H9 (cell line): ENCODE measurements around the gene MAP1B. TPM values are rescaled to one million over a fixed set of nuclear protein-coding genes. Genes with fewer than 3 reads are reported as not detected.
A peak's percentile ranks its signal among the peaks of the same experiment; 100 is the strongest.

Experiments used
- DNase-seq: peaks from one replicate; pipeline ENCODE4 v3.0.0-alpha.2; 2017
- H2AFZ ChIP-seq: one replicate; pipeline ENCODE4 v1.6.1; 2013; ENCODE audit warnings: mild to moderate bottlenecking, low read length, control low read depth, moderate library complexity
- H2AK5ac ChIP-seq: 2 replicates; pipeline ENCODE4 v1.6.1; 2013; ENCODE audit warnings: low read length, control low read depth, mixed read lengths; ENCODE audit not compliant: insufficient read length
- H2BK120ac ChIP-seq: one replicate; pipeline ENCODE4 v1.6.1; 2013; ENCODE audit warnings: low read depth, mild to moderate bottlenecking, low read length, control low read depth, inconsistent platforms; ENCODE audit not compliant: poor library complexity, severe bottlenecking
- H2BK12ac ChIP-seq: 2 replicates; pipeline ENCODE4 v1.6.1; 2013; ENCODE audit warnings: low read length, control low read depth, mixed read lengths, low read depth; ENCODE audit not compliant: insufficient read length
- H2BK15ac ChIP-seq: 2 replicates; pipeline ENCODE4 v1.6.1; 2013; ENCODE audit warnings: low read depth, low read length, control low read depth
- H2BK20ac ChIP-seq: one replicate; pipeline ENCODE4 v1.6.1; 2013; ENCODE audit warnings: low read depth, mild to moderate bottlenecking, low read length, control low read depth, inconsistent platforms; ENCODE audit not compliant: poor library complexity, severe bottlenecking
- H2BK5ac ChIP-seq: 2 replicates; pipeline ENCODE4 v1.6.1; 2013; ENCODE audit warnings: low read length, control low read depth, mixed read lengths; ENCODE audit not compliant: insufficient read length
- H3K14ac ChIP-seq: 2 replicates; pipeline ENCODE4 v1.6.1; 2013; ENCODE audit warnings: low read length, control low read depth; ENCODE audit not compliant: insufficient read depth
- H3K18ac ChIP-seq: 2 replicates; pipeline ENCODE4 v1.6.1; 2013; ENCODE audit warnings: low read depth, mild to moderate bottlenecking, mixed read lengths, low read length, control low read depth; ENCODE audit not compliant: insufficient read length
- H3K23ac ChIP-seq: 2 replicates; pipeline ENCODE4 v1.6.1; 2013; ENCODE audit warnings: low read length, control low read depth, mixed read lengths, low read depth; ENCODE audit not compliant: insufficient read length
- H3K23me2 ChIP-seq: 2 replicates; pipeline ENCODE4 v1.6.1; 2013; ENCODE audit warnings: low read depth, mild to moderate bottlenecking, mixed read lengths, low read length, control low read depth; ENCODE audit not compliant: insufficient read length, poor library complexity, severe bottlenecking
- H3K27ac ChIP-seq: 2 replicates; pipeline ENCODE4 v1.5.1; 2013; ENCODE audit warnings: low read length, control low read depth, mixed read lengths, low read depth; ENCODE audit not compliant: insufficient read length
- H3K27me3 ChIP-seq: 2 replicates; pipeline ENCODE4 v1.6.1; 2013; ENCODE audit warnings: low read length, control low read depth, inconsistent platforms; ENCODE audit not compliant: insufficient read depth
- H3K4ac ChIP-seq: 2 replicates; pipeline ENCODE4 v1.6.1; 2013; ENCODE audit warnings: low read depth, mild to moderate bottlenecking, control low read depth, inconsistent platforms, low read length, moderate library complexity
- H3K4me1 ChIP-seq: 2 replicates; pipeline ENCODE4 v1.6.1; 2013; ENCODE audit warnings: low read length, control low read depth, inconsistent platforms; ENCODE audit not compliant: insufficient read depth
- H3K4me2 ChIP-seq: 2 replicates; pipeline ENCODE4 v1.6.1; 2013; ENCODE audit warnings: low read length, control low read depth, mixed read lengths; ENCODE audit not compliant: insufficient read length, insufficient read depth
- H3K56ac ChIP-seq: 2 replicates; pipeline ENCODE4 v1.6.1; 2013; ENCODE audit warnings: low read depth, mild to moderate bottlenecking, mixed read lengths, low read length, control low read depth; ENCODE audit not compliant: insufficient read length
- H3K79me1 ChIP-seq: 2 replicates; pipeline ENCODE4 v1.6.1; 2013; ENCODE audit warnings: low read depth, mild to moderate bottlenecking, moderate library complexity, low read length, control low read depth, inconsistent platforms; ENCODE audit not compliant: insufficient read depth, poor library complexity, severe bottlenecking
- H3K79me2 ChIP-seq: 2 replicates; pipeline ENCODE4 v1.6.1; 2013; ENCODE audit warnings: low read length, control low read depth, inconsistent platforms; ENCODE audit not compliant: insufficient read depth
- H3K9ac ChIP-seq: 2 replicates; pipeline ENCODE4 v1.6.1; 2013; ENCODE audit warnings: low read length, control low read depth, mixed read lengths; ENCODE audit not compliant: insufficient read length; ENCODE audit errors: extremely low read depth
- H3K9me3 ChIP-seq: one replicate; pipeline ENCODE4 v1.6.1; 2013; ENCODE audit warnings: low read depth, low read length, inconsistent platforms; ENCODE audit not compliant: control insufficient read depth
- H3T11ph ChIP-seq: one replicate; pipeline ENCODE4 v1.6.1; 2013; ENCODE audit warnings: mild to moderate bottlenecking, low read length, control low read depth, inconsistent platforms
- H4K20me1 ChIP-seq: one replicate; pipeline ENCODE4 v1.6.1; 2013; ENCODE audit not compliant: control insufficient read depth, insufficient read length, insufficient read depth
- H4K5ac ChIP-seq: 2 replicates; pipeline ENCODE4 v1.6.1; 2013; ENCODE audit warnings: low read depth, mild to moderate bottlenecking, mixed read lengths, low read length, control low read depth; ENCODE audit not compliant: insufficient read length
- H4K8ac ChIP-seq: replicated peaks from 2 replicates; pipeline ENCODE4 v1.6.1; 2013; ENCODE audit warnings: low read length, control low read depth, mixed read lengths, low read depth; ENCODE audit not compliant: insufficient read length
- H4K91ac ChIP-seq: 2 replicates; pipeline ENCODE4 v1.6.1; 2013; ENCODE audit warnings: low read depth, mild to moderate bottlenecking, moderate library complexity, mixed read lengths, low read length, control low read depth; ENCODE audit not compliant: insufficient read length
- H3K27ac Mint-ChIP-seq, 3 experiments: 2 replicates in 2 of 3; 3 replicates in 1 of 3; pipeline ENCODE4 v1.8.0; 2020 to 2021; ENCODE audit warnings: mixed read lengths in 3 of 3, mild to moderate bottlenecking in 1 of 3, moderate library complexity in 1 of 3
- H3K27me3 Mint-ChIP-seq: 2 replicates; pipeline ENCODE4 v1.8.0; 2021; ENCODE audit warnings: low read depth, mild to moderate bottlenecking, moderate library complexity, mixed read lengths
- H3K36me3 Mint-ChIP-seq, 3 experiments: 2 replicates in 2 of 3; 3 replicates in 1 of 3; pipeline ENCODE4 v1.8.0; 2020 to 2021; ENCODE audit warnings: low read depth in 3 of 3, mixed read lengths in 3 of 3; ENCODE audit not compliant: insufficient read depth in 1 of 3
- H3K4me1 Mint-ChIP-seq, 2 experiments: 2 replicates each; pipeline ENCODE4 v1.8.0; 2020; ENCODE audit warnings: mixed read lengths in 2 of 2
- H3K4me3 Mint-ChIP-seq, 2 experiments: 2 replicates in 1 of 2; 3 replicates in 1 of 2; pipeline ENCODE4 v1.8.0; 2020 to 2021; ENCODE audit warnings: mild to moderate bottlenecking in 2 of 2, mixed read lengths in 2 of 2, moderate library complexity in 1 of 2
- H3K9me3 Mint-ChIP-seq, 2 experiments: 2 replicates in 1 of 2; 3 replicates in 1 of 2; pipeline ENCODE4 v1.8.0; 2020; ENCODE audit warnings: mild to moderate bottlenecking in 2 of 2, mixed read lengths in 2 of 2, moderate library complexity in 1 of 2
- CTCF ChIP-seq: fragments of 200-600 bp; sonication (generic); conservative IDR thresholded peaks from 3 replicates; pipeline ENCODE4 v1.8.0; 2021; ENCODE audit warnings: antibody characterized with exemption, mild to moderate bottlenecking
- total RNA-seq: library from RNA; stranded (reverse); gene quantifications from 2 replicates; pipeline ENCODE4 v1.2.1, GENCODE V29; 2021

The MAP1B gene
- total RNA-seq, 1 experiment from 2014 or later, result 67.5 TPM

- peaks cover 46 to 54% of the 10 kb centered on the region in 2 experiments for H3K4me1 Mint-ChIP-seq
- no peak overlapping the region for H3K9ac ChIP-seq
- no peak overlapping the region for H3K27ac ChIP-seq
- H2BK120ac ChIP-seq, result no peak overlapping the region
- no peak overlapping the region for H3K14ac ChIP-seq
- no peak overlapping the region for H3K4me3 Mint-ChIP-seq
- H2BK5ac ChIP-seq, result no peak overlapping the region
- peaks cover 4 to 18% (median 7%) of the 10 kb centered on the region in 3 experiments; a peak in 6 of 7 replicates for H3K36me3 Mint-ChIP-seq
- no peak overlapping the region for H4K8ac ChIP-seq
- H4K20me1 ChIP-seq, result no peaks in the 10 kb centered on the region
- no peak overlapping the region for H2AFZ ChIP-seq
- no peaks in the 10 kb centered on the region; the same call in 1 of the 2 replicates for H3K79me2 ChIP-seq
- no peak overlapping the region for H3K4ac ChIP-seq
- H4K5ac ChIP-seq, result no peak overlapping the region
- DNase-seq, result no peak
- no peak overlapping the region for H2BK12ac ChIP-seq
- no peak overlapping the region for H2AK5ac ChIP-seq
- H3K27ac Mint-ChIP-seq, result peak overlapping the region in 2 of 3 experiments; percentile 49 to 88; a peak in 4 of 7 replicates
- no peak overlapping the region for H3K56ac ChIP-seq
- peaks cover 11% of the 10 kb centered on the region; the same call in 1 of the 2 replicates for H3K4me1 ChIP-seq
- no peak overlapping the region for H3T11ph ChIP-seq
- no peak overlapping the region for H4K91ac ChIP-seq
- no peak overlapping the region for H2BK20ac ChIP-seq
- no peak overlapping the region for H3K23ac ChIP-seq
- H3K9me3 Mint-ChIP-seq, result no peaks in the 10 kb centered on the region
- no peaks in the 10 kb centered on the region for H3K27me3 ChIP-seq
- H3K23me2 ChIP-seq, result no peaks in the 10 kb centered on the region
- no peaks in the 10 kb centered on the region for H3K9me3 ChIP-seq
- peaks cover 3% of the 10 kb centered on the region for H3K79me1 ChIP-seq
- H3K18ac ChIP-seq, result no peak overlapping the region
- H2BK15ac ChIP-seq, result no peak overlapping the region
- no peak for TF ChIP-seq CTCF
- no peaks in the 10 kb centered on the region for H3K27me3 Mint-ChIP-seq
- H3K4me2 ChIP-seq, result no peak overlapping the region
Measured at GRCh38 chr5:72151169-72151568, 43.9 kb downstream of the MAP1B start.
